WTC11 (cell line): ENCODE measurements around the gene SBF2. TPM values are rescaled to one million over a fixed set of nuclear protein-coding genes. Genes with fewer than 3 reads are reported as not detected.

ENCODE experiments used
- ATAC-seq: fragments of 200-7000 bp; cut with Tn5 transposase; 2 replicates; pipeline ENCODE4 v1.10.0; 2021; ENCODE audit warnings: mild to moderate bottlenecking, moderate library complexity
- CTCF ChIA-PET: fragments of 300-600 bp; sonication (Branson Sonifier 250); formaldehyde crosslinking; loops from one replicate; lab custom pipeline; 2021; ENCODE audit warnings: antibody characterized with exemption; lab: Charles Lee
- POLR2A ChIA-PET: fragments of 350-600 bp; sonication (Branson Sonifier 250); formaldehyde crosslinking; loops from one replicate; lab custom pipeline; 2021; ENCODE audit warnings: antibody characterized with exemption; lab: Charles Lee
- DNase-seq: peaks from one replicate; pipeline ENCODE4 v3.0.0; 2021; ENCODE audit warnings: low spot score
- H3K27ac Mint-ChIP-seq: 2 replicates; pipeline ENCODE4 v1.8.0; 2021; ENCODE audit warnings: mixed read lengths
- H3K27me3 Mint-ChIP-seq: 2 replicates; pipeline ENCODE4 v1.8.0; 2021; ENCODE audit warnings: low read depth, mild to moderate bottlenecking, moderate library complexity, mixed read lengths
- H3K36me3 Mint-ChIP-seq: 2 replicates; pipeline ENCODE4 v1.8.0; 2021; ENCODE audit warnings: mixed read lengths
- H3K4me1 Mint-ChIP-seq: 2 replicates; pipeline ENCODE4 v1.8.0; 2022; ENCODE audit warnings: mixed read lengths
- H3K4me3 Mint-ChIP-seq: 2 replicates; pipeline ENCODE4 v1.8.0; 2021; ENCODE audit warnings: mild to moderate bottlenecking, moderate library complexity, mixed read lengths
- H3K9me3 Mint-ChIP-seq: 2 replicates; pipeline ENCODE4 v1.8.0; 2021; ENCODE audit warnings: mixed read lengths
- ARID4B ChIP-seq: sonication (generic); formaldehyde crosslinking; IDR thresholded peaks from 2 replicates; pipeline ENCODE4 v1.8.0; 2023; ENCODE audit warnings: missing genetic modification reagents, mild to moderate bottlenecking, borderline replicate concordance
- ATF3 ChIP-seq: sonication (generic); formaldehyde crosslinking; conservative IDR thresholded peaks from 2 replicates; pipeline ENCODE4 v1.8.1; 2022; ENCODE audit warnings: mild to moderate bottlenecking, missing genetic modification reagents
- CREM ChIP-seq: sonication (generic); formaldehyde crosslinking; IDR thresholded peaks from 2 replicates; pipeline ENCODE4 v1.8.1; 2022; ENCODE audit warnings: mild to moderate bottlenecking, missing genetic modification reagents, moderate library complexity
- ELF4 ChIP-seq: sonication (generic); formaldehyde crosslinking; IDR thresholded peaks from 2 replicates; pipeline ENCODE4 v1.8.1; 2022; ENCODE audit warnings: low read depth, mild to moderate bottlenecking, moderate library complexity, missing genetic modification reagents
- FOXK1 ChIP-seq: sonication (generic); formaldehyde crosslinking; IDR thresholded peaks from 2 replicates; pipeline ENCODE4 v1.8.0; 2022; ENCODE audit warnings: mild to moderate bottlenecking, moderate library complexity, missing genetic modification reagents
- FOXP1 ChIP-seq: sonication (generic); formaldehyde crosslinking; IDR thresholded peaks from 2 replicates; pipeline ENCODE4 v1.8.0; 2022; ENCODE audit warnings: missing genetic modification reagents, mild to moderate bottlenecking, moderate library complexity, borderline replicate concordance
- IRF1 ChIP-seq: sonication (generic); formaldehyde crosslinking; IDR thresholded peaks from 2 replicates; pipeline ENCODE4 v1.8.0; 2023; ENCODE audit warnings: missing genetic modification reagents
- NFE2L1 ChIP-seq: sonication (generic); formaldehyde crosslinking; IDR thresholded peaks from 2 replicates; pipeline ENCODE4 v1.8.1; 2023; ENCODE audit warnings: missing genetic modification reagents
- SOX15 ChIP-seq: fragments of 250-450 bp; sonication (Bioruptor Pico); IDR thresholded peaks from 2 replicates; pipeline ENCODE4 v1.9.0; 2021; ENCODE audit warnings: mild to moderate bottlenecking
- ZNF317 ChIP-seq: sonication (generic); formaldehyde crosslinking; IDR thresholded peaks from 2 replicates; pipeline ENCODE4 v1.8.1; 2023; ENCODE audit warnings: low read depth, mild to moderate bottlenecking, moderate library complexity, missing genetic modification reagents, borderline replicate concordance
- ZNF396 ChIP-seq: fragments of 250-450 bp; sonication (Bioruptor Pico); IDR thresholded peaks from 2 replicates; pipeline ENCODE4 v1.8.0; 2021; ENCODE audit warnings: mild to moderate bottlenecking, moderate library complexity, borderline replicate concordance
- total RNA-seq: library from RNA; stranded (reverse); gene quantifications from 3 replicates; pipeline ENCODE4 v1.2.3, GENCODE V29; 2021
- TF ChIP-seq, protein P1 (sequence below): sonication (generic); formaldehyde crosslinking; IDR thresholded peaks from 2 replicates; pipeline ENCODE4 v1.8.0; 2022; ENCODE audit warnings: mild to moderate bottlenecking, missing genetic modification reagents
- TF ChIP-seq, protein P2 (sequence below): sonication (generic); formaldehyde crosslinking; IDR thresholded peaks from 2 replicates; pipeline ENCODE4 v1.8.0; 2022; ENCODE audit warnings: mild to moderate bottlenecking, missing genetic modification reagents
- TF ChIP-seq, protein P3 (sequence below): sonication (generic); formaldehyde crosslinking; IDR thresholded peaks from 2 replicates; pipeline ENCODE4 v1.8.0; 2023; ENCODE audit warnings: mild to moderate bottlenecking, missing genetic modification reagents

The SBF2 gene
- total RNA-seq, 1 experiment from 2014 or later = 47.6 TPM

GRCh38 chr11:10144954-10145353, 149.1 kb downstream of the SBF2 start (continued):
- TF ChIP-seq, protein P1, sequence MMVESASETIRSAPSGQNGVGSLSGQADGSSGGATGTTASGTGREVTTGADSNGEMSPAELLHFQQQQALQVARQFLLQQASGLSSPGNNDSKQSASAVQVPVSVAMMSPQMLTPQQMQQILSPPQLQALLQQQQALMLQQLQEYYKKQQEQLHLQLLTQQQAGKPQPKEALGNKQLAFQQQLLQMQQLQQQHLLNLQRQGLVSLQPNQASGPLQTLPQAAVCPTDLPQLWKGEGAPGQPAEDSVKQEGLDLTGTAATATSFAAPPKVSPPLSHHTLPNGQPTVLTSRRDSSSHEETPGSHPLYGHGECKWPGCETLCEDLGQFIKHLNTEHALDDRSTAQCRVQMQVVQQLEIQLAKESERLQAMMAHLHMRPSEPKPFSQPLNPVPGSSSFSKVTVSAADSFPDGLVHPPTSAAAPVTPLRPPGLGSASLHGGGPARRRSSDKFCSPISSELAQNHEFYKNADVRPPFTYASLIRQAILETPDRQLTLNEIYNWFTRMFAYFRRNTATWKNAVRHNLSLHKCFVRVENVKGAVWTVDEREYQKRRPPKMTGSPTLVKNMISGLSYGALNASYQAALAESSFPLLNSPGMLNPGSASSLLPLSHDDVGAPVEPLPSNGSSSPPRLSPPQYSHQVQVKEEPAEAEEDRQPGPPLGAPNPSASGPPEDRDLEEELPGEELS (CRISPR knock-in tag) = no peak
- TF ChIP-seq NFE2L1 (CRISPR knock-in tag) (no peak), IRF1 (CRISPR knock-in tag) (no peak)
- TF ChIP-seq, all 79 proteins: peak for 0

DNA sequence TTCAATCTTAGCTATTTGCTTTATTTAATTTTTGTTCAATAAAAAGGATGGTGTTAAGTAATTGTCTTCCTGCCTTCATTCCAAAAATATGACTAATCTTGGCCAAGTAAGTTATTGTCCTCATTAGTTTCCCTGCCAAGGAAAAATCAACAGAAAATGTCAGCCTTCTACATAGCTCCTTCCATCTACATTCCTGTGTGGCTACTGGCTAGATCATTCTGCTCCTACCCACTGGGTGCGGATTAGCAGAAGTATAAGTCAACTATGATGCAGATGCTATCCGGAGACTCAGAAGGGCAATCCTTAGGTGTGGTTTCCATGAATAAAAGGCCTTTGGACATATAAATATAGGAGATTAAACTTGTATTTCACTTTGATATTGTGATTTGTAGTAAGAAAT, 154.4 kb downstream of the SBF2 start:
- Mint-ChIP-seq H3K4me3 (no peak overlapping the region), H3K27ac (peak overlapping the region; percentile 30)
- TF ChIP-seq ATF3 (no peak), FOXP1 (CRISPR knock-in tag) (no peak), CREM (CRISPR knock-in tag) (no peak), ZNF396 (no peak), ZNF317 (no peak)
- TF ChIP-seq, protein P2, sequence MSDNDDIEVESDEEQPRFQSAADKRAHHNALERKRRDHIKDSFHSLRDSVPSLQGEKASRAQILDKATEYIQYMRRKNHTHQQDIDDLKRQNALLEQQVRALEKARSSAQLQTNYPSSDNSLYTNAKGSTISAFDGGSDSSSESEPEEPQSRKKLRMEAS (CRISPR knock-in tag) = no peak
- TF ChIP-seq, all 79 proteins: peak for 0
- Mint-ChIP-seq H3K36me3 (peaks cover 21% of the 10 kb centered on the region), H3K9me3 (peaks cover 27% of the 10 kb centered on the region), H3K27me3 (no peaks in the 10 kb centered on the region), H3K4me1 (peaks cover 15% of the 10 kb centered on the region)
- POLR2A ChIA-PET = no interaction called here
- CTCF ChIA-PET = interaction anchor here (1.5 to 1.9 kb wide), 2 partner anchors 168 to 227 kb away, joined by 3 to 10 read pairs; no protein-coding TSS in a partner anchor
- ATAC-seq (peak; percentile 72), DNase-seq (no peak)

DNA sequence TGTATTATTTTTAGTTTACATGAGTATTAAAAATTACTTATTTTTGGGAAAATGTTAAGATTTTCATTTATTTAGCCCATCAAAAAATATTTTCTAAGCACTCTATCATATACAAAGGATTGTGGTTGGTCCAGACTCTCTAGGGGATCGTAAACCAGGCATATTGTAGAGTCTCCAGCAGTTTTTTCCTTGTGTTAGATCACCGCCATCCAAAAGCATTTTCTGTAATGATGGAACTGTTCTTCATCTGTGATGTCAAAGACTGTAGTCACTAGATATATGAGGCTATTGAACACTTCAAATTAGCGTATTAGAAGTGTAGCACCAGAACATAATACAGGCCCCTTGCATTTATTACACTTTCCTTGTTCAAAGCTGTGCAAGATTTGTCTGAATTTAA, 154.9 kb downstream of the SBF2 start:
- CTCF ChIA-PET = interaction anchor here (1.5 to 1.9 kb wide), 2 partner anchors 169 to 228 kb away, joined by 3 to 10 read pairs; no protein-coding TSS in a partner anchor
- ATAC-seq (no peak), DNase-seq (no peak)
- Mint-ChIP-seq H3K27me3 (no peaks in the 10 kb centered on the region), H3K4me3 (no peak overlapping the region), H3K36me3 (peaks cover 26% of the 10 kb centered on the region), H3K4me1 (peaks cover 15% of the 10 kb centered on the region), H3K27ac (no peak overlapping the region), H3K9me3 (peaks cover 32% of the 10 kb centered on the region)
- POLR2A ChIA-PET = no interaction called here
- TF ChIP-seq ARID4B = no peak
- TF ChIP-seq, protein P3, sequence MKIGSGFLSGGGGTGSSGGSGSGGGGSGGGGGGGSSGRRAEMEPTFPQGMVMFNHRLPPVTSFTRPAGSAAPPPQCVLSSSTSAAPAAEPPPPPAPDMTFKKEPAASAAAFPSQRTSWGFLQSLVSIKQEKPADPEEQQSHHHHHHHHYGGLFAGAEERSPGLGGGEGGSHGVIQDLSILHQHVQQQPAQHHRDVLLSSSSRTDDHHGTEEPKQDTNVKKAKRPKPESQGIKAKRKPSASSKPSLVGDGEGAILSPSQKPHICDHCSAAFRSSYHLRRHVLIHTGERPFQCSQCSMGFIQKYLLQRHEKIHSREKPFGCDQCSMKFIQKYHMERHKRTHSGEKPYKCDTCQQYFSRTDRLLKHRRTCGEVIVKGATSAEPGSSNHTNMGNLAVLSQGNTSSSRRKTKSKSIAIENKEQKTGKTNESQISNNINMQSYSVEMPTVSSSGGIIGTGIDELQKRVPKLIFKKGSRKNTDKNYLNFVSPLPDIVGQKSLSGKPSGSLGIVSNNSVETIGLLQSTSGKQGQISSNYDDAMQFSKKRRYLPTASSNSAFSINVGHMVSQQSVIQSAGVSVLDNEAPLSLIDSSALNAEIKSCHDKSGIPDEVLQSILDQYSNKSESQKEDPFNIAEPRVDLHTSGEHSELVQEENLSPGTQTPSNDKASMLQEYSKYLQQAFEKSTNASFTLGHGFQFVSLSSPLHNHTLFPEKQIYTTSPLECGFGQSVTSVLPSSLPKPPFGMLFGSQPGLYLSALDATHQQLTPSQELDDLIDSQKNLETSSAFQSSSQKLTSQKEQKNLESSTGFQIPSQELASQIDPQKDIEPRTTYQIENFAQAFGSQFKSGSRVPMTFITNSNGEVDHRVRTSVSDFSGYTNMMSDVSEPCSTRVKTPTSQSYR (CRISPR knock-in tag) = no peak
- no peak for TF ChIP-seq SOX15 (CRISPR knock-in tag)
- no peak for TF ChIP-seq ELF4 (CRISPR knock-in tag)
- no peak for TF ChIP-seq FOXK1 (CRISPR knock-in tag)
- TF ChIP-seq ATF3 = no peak
